ENCODE data around the gene HTR4. TPM values are rescaled to one million over a fixed set of nuclear protein-coding genes. Genes with fewer than 3 reads are reported as not detected.

Gene HTR4
- total and polyA plus RNA-seq, 2 of the 4 experiments (the other 2 are of a cell fraction) = not detected

DNA sequence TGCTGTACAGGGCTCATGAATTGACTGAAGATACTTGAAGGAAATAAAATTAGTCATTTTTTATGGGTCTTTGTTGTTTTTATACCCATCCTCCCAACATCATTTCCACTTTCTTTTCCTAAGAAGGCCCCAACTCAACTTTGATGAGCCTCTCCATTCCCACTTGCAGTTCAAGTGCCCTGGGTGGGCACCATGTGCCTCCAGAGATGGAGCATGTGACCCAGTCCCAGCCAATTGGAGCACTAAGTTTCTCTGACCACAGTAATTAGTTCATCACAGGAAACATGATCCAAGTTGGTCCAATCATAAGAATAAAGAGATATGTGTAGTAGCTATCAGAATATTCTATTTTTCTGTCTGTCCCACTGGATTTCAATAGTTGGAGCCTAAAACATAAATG, 46.9 kb downstream of the HTR4 start:
- H2AFZ ChIP-seq (replicated peaks; ENCODE audit: low read length, poor library complexity) = no peak overlapping the region
- no peak overlapping the region for H3K4ac ChIP-seq (ENCODE audit: low read depth, low read length)
- H3K27ac ChIP-seq (ENCODE audit: insufficient read depth, low read length) = no peak overlapping the region
- ChIA-PET CTCF (no interaction called here), POLR2A (ENCODE audit: unreplicated experiment) (no interaction called here)
- H2AK9ac ChIP-seq (replicated peaks; ENCODE audit: low read depth, low read length, poor library complexity) = no peak overlapping the region
- H3K36me3 ChIP-seq (ENCODE audit: control insufficient read depth, insufficient read depth, low read length) = no peaks in the 10 kb centered on the region
- H4K91ac ChIP-seq (ENCODE audit: insufficient read depth, low read depth, low read length) = no peak overlapping the region
- no peak overlapping the region for H4K5ac ChIP-seq (ENCODE audit: low read depth, low read length)
- no peak for ATAC-seq (ENCODE audit: low read depth)
- no peak overlapping the region for H2BK120ac ChIP-seq (ENCODE audit: low read depth, low read length)
- no peak overlapping the region for H2BK15ac ChIP-seq (ENCODE audit: low read depth, low read length)
- no peak overlapping the region for H2BK5ac ChIP-seq (ENCODE audit: low read depth, low read length, poor library complexity, severe bottlenecking)
- H3K56ac ChIP-seq (ENCODE audit: extremely low read depth, insufficient read depth, low read length) = no peak overlapping the region
- no peak overlapping the region for H3K9ac ChIP-seq (ENCODE audit: low read depth, low read length)
- intact Hi-C loops (cut with micrococcal nuclease) = no loop called here
- no peaks in the 10 kb centered on the region for H3K79me1 ChIP-seq (ENCODE audit: low read depth in 1 of 2, low read length in 2 of 2)
- H2AK5ac ChIP-seq (ENCODE audit: low read depth, low read length) = no peak overlapping the region
- no peak overlapping the region for H3K4me2 ChIP-seq (ENCODE audit: low read depth, low read length)
- no peak overlapping the region for H3K18ac ChIP-seq (ENCODE audit: low read depth, low read length)
- TF ChIP-seq RFX5 (IDR thresholded peaks at IDR 0.05; ENCODE audit: low read depth, low read length) (no peak), RAD21 (IDR thresholded peaks at IDR 0.05; ENCODE audit: low read length) (no peak), SMC3 (IDR thresholded peaks at IDR 0.05; ENCODE audit: low read depth, low read length) (no peak), MAZ (IDR thresholded peaks at IDR 0.05; ENCODE audit: borderline replicate concordance, low read depth, low read length) (no peak), MXI1 (IDR thresholded peaks at IDR 0.05; ENCODE audit: borderline replicate concordance, low read depth, low read length) (no peak), BHLHE40 (IDR thresholded peaks at IDR 0.05; ENCODE audit: low read depth, low read length) (no peak), NFE2L2 (IDR thresholded peaks at IDR 0.05; ENCODE audit: low read depth, low read length) (no peak), CEBPB (IDR thresholded peaks at IDR 0.05; ENCODE audit: low read depth, low read length) (no peak), POLR2A (IDR thresholded peaks at IDR 0.05; ENCODE audit: low read depth, low read length) (no peak)
- TF ChIP-seq, protein P1, sequence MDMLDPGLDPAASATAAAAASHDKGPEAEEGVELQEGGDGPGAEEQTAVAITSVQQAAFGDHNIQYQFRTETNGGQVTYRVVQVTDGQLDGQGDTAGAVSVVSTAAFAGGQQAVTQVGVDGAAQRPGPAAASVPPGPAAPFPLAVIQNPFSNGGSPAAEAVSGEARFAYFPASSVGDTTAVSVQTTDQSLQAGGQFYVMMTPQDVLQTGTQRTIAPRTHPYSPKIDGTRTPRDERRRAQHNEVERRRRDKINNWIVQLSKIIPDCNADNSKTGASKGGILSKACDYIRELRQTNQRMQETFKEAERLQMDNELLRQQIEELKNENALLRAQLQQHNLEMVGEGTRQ (IDR thresholded peaks at IDR 0.05; ENCODE audit: low read depth, low read length) = no peak
- H3K27me3 ChIP-seq (ENCODE audit: control insufficient read depth, insufficient read depth, low read length) = no peaks in the 10 kb centered on the region
- H3K4me3 ChIP-seq (ENCODE audit: insufficient read depth, low read depth, low read length) = no peak overlapping the region
- no peaks in the 10 kb centered on the region for H4K20me1 ChIP-seq (ENCODE audit: insufficient read depth, low read length)
- H3K9me3 ChIP-seq (ENCODE audit: control insufficient read depth, insufficient read depth, low read length) = no peaks in the 10 kb centered on the region
- no peaks in the 10 kb centered on the region for H3K9me1 ChIP-seq (ENCODE audit: insufficient read depth, low read length)
- no TSS peak for BruUV-seq (replicated peaks)
- no peak overlapping the region for H3K14ac ChIP-seq (replicated peaks; ENCODE audit: low read depth, low read length)
- no peak for DNase-seq
- H4K8ac ChIP-seq (ENCODE audit: low read depth in 2 of 2, low read length in 2 of 2) = no peak overlapping the region
- H2BK20ac ChIP-seq (ENCODE audit: low read depth, low read length) = no peak overlapping the region
- in situ Hi-C loops (cut with MboI; ENCODE audit: low sequenced_read_pairs) = no loop called here
- dilution Hi-C loops (cut with HindIII; ENCODE audit: low sequenced_read_pairs, unreplicated experiment) = no loop called here
- H3K4me1 ChIP-seq (ENCODE audit: control insufficient read depth, insufficient read depth, low read length) = no peaks in the 10 kb centered on the region
- H3K23ac ChIP-seq (ENCODE audit: low read depth, low read length) = no peak overlapping the region

All from IMR-90 (cell line).